ENCODE measurements around the gene MYO3B. TPM values are rescaled to one million over a fixed set of nuclear protein-coding genes. Genes with fewer than 3 reads are reported as not detected.

Gene MYO3B
- total RNA-seq, 4 donors from 2014 or later, result 0.48 TPM; not detected in 3

DNA sequence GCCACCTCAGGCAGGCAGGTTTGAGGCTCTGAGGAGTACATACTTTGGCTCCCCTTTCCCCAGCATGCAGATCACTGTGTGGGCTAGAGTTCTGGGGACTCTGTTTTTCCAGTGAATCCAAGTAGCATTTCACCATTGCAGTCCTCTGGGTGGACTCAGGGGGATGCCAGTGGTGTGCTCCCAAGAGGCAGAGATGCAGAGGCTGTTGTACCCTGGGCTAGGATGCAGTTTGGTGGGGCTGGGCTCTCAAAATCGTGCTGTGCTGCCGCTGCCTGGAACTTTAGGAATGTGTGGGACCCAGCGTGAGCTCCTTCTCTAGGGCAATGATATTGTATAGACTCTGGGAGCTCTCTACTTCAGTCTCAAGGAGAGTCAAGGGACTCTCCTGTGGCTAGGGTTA lies 104.9 kb downstream of the MYO3B start:
- Histone ChIP-seq H3K27me3 (no peaks in the 10 kb centered on the region), H3K4me1 (no peaks in the 10 kb centered on the region), H3K27ac (no peak overlapping the region), H3K36me3 (no peaks in the 10 kb centered on the region), H3K4me3 (no peak overlapping the region), H3K9me3 (no peaks in the 10 kb centered on the region)
- intact Hi-C loops (cut with DNase I; ENCODE audit: low total_unique reads), result no loop called here
- WGBS, 2 donors (ENCODE audit: low coverage in 1 of 2), result 40% methylated on average over 3 of the region's 3 CpGs; no CpG with 5 or more reads in 1 of the 2 donors
- in situ Hi-C loops (cut with MboI; ENCODE audit: low pct_ligation_motif_present in 1 of 4, low pct_unique_long_range_greater_than_20kb in 1 of 4, low sequenced_read_pairs in 3 of 4), result no loop called here
- no peak for DNase-seq
- no peak for TF ChIP-seq POLR2AphosphoS5 (IDR thresholded peaks at IDR 0.05)
- TF ChIP-seq CTCF (IDR thresholded peaks at IDR 0.05), result no peak
- TF ChIP-seq EP300 (IDR thresholded peaks at IDR 0.05; ENCODE audit: low read depth), result no peak
- no peak for TF ChIP-seq POLR2A (IDR thresholded peaks at IDR 0.05)

- intact Hi-C loops (cut with DNase I; ENCODE audit: low total_unique reads), result no loop called here
- DNase-seq, result no peak
- no peaks in the 10 kb centered on the region for H3K4me1 ChIP-seq
Observed at GRCh38 chr2:170284205-170284604, 106.3 kb downstream of the MYO3B start.

GRCh38 chr2:170288859-170289258 lies 110.9 kb downstream of the MYO3B start:
- H3K27ac ChIP-seq, result no peak overlapping the region
- no peaks in the 10 kb centered on the region for H3K4me1 ChIP-seq
- peaks cover 3 to 5% of the 10 kb centered on the region in 2 donors for H3K9me3 ChIP-seq
- in situ Hi-C loops (cut with MboI; ENCODE audit: low pct_ligation_motif_present in 1 of 4, low pct_unique_long_range_greater_than_20kb in 1 of 4, low sequenced_read_pairs in 3 of 4) (no loop called here), intact Hi-C loops (cut with DNase I; ENCODE audit: low total_unique reads) (no loop called here)
- no peak overlapping the region for H3K4me3 ChIP-seq
- no peak for DNase-seq
- H3K36me3 ChIP-seq, result no peaks in the 10 kb centered on the region
- H3K27me3 ChIP-seq, result no peaks in the 10 kb centered on the region
- TF ChIP-seq EP300 (IDR thresholded peaks at IDR 0.05; ENCODE audit: low read depth), result no peak
- no peak for TF ChIP-seq POLR2AphosphoS5 (IDR thresholded peaks at IDR 0.05)
- no peak for TF ChIP-seq CTCF (IDR thresholded peaks at IDR 0.05)
- TF ChIP-seq POLR2A (IDR thresholded peaks at IDR 0.05), result no peak
- 64 to 67% methylated on average over 1 of the region's 1 CpG for WGBS, 2 donors (ENCODE audit: low coverage in 1 of 2)

More at GRCh38 chr2:170284205-170284604, 106.3 kb downstream of the MYO3B start:
- Histone ChIP-seq H3K27me3 (no peaks in the 10 kb centered on the region), H3K36me3 (no peaks in the 10 kb centered on the region), H3K4me3 (no peak overlapping the region), H3K9me3 (no peaks in the 10 kb centered on the region), H3K27ac (no peak overlapping the region)
- no peak for TF ChIP-seq CTCF (IDR thresholded peaks at IDR 0.05)
- 92 to 97% methylated on average over 1 of the region's 1 CpG for WGBS, 2 donors (ENCODE audit: low coverage in 1 of 2)
- in situ Hi-C loops (cut with MboI; ENCODE audit: low pct_ligation_motif_present in 1 of 4, low pct_unique_long_range_greater_than_20kb in 1 of 4, low sequenced_read_pairs in 3 of 4), result no loop called here

DNA sequence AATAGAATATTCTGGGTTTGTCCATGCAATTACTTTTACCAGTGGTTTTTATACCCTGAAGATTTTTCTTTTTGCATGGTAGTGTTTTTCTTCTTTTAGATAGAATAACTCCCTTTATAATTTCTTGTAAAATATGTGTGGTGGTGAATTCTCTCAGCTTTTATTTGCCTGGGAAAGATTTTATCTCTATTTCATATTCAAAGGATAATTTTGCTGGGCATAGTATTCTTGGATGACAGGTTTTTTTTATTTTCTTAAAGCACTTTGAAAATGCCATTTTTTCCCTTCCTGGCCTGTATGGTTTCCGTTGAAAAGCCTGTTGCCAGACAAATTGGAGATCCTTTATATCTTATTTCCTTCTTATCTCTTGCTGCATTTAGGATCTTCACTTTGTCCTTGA lies 113.5 kb downstream of the MYO3B start:
- Histone ChIP-seq H3K36me3 (no peaks in the 10 kb centered on the region), H3K9me3 (peaks cover 3 to 5% of the 10 kb centered on the region in 2 donors), H3K27ac (no peak overlapping the region), H3K27me3 (no peaks in the 10 kb centered on the region), H3K4me3 (no peak overlapping the region), H3K4me1 (no peaks in the 10 kb centered on the region)
- DNase-seq, result no peak
- TF ChIP-seq POLR2A (IDR thresholded peaks at IDR 0.05) (no peak), EP300 (IDR thresholded peaks at IDR 0.05; ENCODE audit: low read depth) (no peak), CTCF (IDR thresholded peaks at IDR 0.05) (no peak), POLR2AphosphoS5 (IDR thresholded peaks at IDR 0.05) (no peak)
- 86 to 92% methylated on average over 1 of the region's 1 CpG for WGBS, 2 donors (ENCODE audit: low coverage in 1 of 2)
- in situ Hi-C loops (cut with MboI; ENCODE audit: low pct_ligation_motif_present in 1 of 4, low pct_unique_long_range_greater_than_20kb in 1 of 4, low sequenced_read_pairs in 3 of 4), result no loop called here
- intact Hi-C loops (cut with DNase I; ENCODE audit: low total_unique reads), result no loop called here
